A549 (cell line): Measurements from ENCODE around the gene SLC38A10. TPM values are rescaled to one million over a fixed set of nuclear protein-coding genes. Genes with fewer than 3 reads are reported as not detected.

Experiments used
- ATAC-seq, 2 experiments: fragments of 200-7000 bp in 1 of 2; fragments of >200 bp in 1 of 2; cut with Nextera tagmentation in 1 of 2; cut with Tn5 transposase in 1 of 2; 3 replicates each; pipeline versions ENCODE4 v1.8.0 to v1.9.1; 2018 to 2020; ENCODE audit warnings: mild to moderate bottlenecking in 1 of 2, moderate library complexity in 1 of 2
- CTCF ChIA-PET: fragments of 300-600 bp; sonication (Branson Sonifier 250); formaldehyde crosslinking; extraction: SDS; loops from one replicate; lab custom pipeline; 2021; ENCODE audit warnings: antibody characterized with exemption, inconsistent platforms; lab: Yijun Ruan, JAX
- POLR2A ChIA-PET: fragments of 350-600 bp; formaldehyde crosslinking; extraction: SDS; loops from one replicate; lab custom pipeline; 2021; ENCODE audit warnings: antibody characterized with exemption, inconsistent platforms; lab: Yijun Ruan, JAX
- DNase-seq, 2 experiments: peaks; one replicate each; pipeline versions ENCODE4 v3.0.0 to v3.0.0-alpha.2; 2011 to 2016; ENCODE audit warnings: low read depth in 1 of 2, low spot score in 1 of 2
- FAIRE-seq: peaks from 2 replicates; lab custom pipeline; 2011; peaks lifted over from hg19 to GRCh38; lab: Jason Lieb, UNC
- H3K27ac ChIP-seq, 2 experiments: fragments of >200 bp; sonication (Bioruptor Twin); formaldehyde crosslinking; 3 replicates each; pipeline ENCODE4 v1.5.1; 2016 to 2017
- H3K4me1 ChIP-seq: fragments of >200 bp; sonication (Bioruptor Twin); formaldehyde crosslinking; 3 replicates; pipeline ENCODE4 v1.6.1; 2016
- H3K4me2 ChIP-seq: fragments of >200 bp; sonication (Bioruptor Twin); formaldehyde crosslinking; 3 replicates; pipeline ENCODE4 v1.6.1; 2016
- H3K4me3 ChIP-seq: fragments of >200 bp; sonication (Bioruptor Twin); formaldehyde crosslinking; 3 replicates; pipeline ENCODE4 v1.5.1; 2016
- H3K9me3 ChIP-seq: fragments of >200 bp; sonication (Bioruptor Twin); formaldehyde crosslinking; 3 replicates; pipeline ENCODE4 v1.6.1; 2016
- CBX8 ChIP-seq: fragments of 200-600 bp; sonication (generic); IDR thresholded peaks from 2 replicates; pipeline ENCODE4 v1.6.1; 2016
- CHD2 ChIP-seq: fragments of 150-350 bp; IDR thresholded peaks from 2 replicates; pipeline ENCODE4 v1.6.1; 2014; ENCODE audit warnings: low read length; ENCODE audit not compliant: partially characterized antibody
- EP300 ChIP-seq, 2 experiments: fragments of >200 bp; sonication (Bioruptor Twin); formaldehyde crosslinking; IDR thresholded peaks; 2 replicates in 1 of 2; 3 replicates in 1 of 2; pipeline ENCODE4 v1.6.1; 2016 to 2017
- ESRRA ChIP-seq: fragments of 150-350 bp; IDR thresholded peaks from 2 replicates; pipeline ENCODE4 v1.6.1; 2014; ENCODE audit warnings: mild to moderate bottlenecking, low read length, borderline replicate concordance
- FOSB ChIP-seq: fragments of 250-450 bp; sonication (Bioruptor Pico); IDR thresholded peaks from 2 replicates; pipeline ENCODE4 v1.5.0; 2020; ENCODE audit warnings: mild to moderate bottlenecking, moderate library complexity
- HEYL ChIP-seq: fragments of 250-450 bp; sonication (Bioruptor Pico); IDR thresholded peaks from 2 replicates; pipeline ENCODE4 v1.8.0; 2021; ENCODE audit warnings: mild to moderate bottlenecking, moderate library complexity
- JUN ChIP-seq, 2 experiments: fragments of >200 bp; sonication (Bioruptor Twin); formaldehyde crosslinking; IDR thresholded peaks; 2 replicates in 1 of 2; 3 replicates in 1 of 2; pipeline ENCODE4 v1.6.1; 2016 to 2017
- MYC ChIP-seq: IDR thresholded peaks from 2 replicates; pipeline ENCODE4 v1.6.1; 2012; ENCODE audit warnings: mild to moderate bottlenecking, inconsistent platforms, low read length, improper control_type of control experiment, borderline replicate concordance
- NR3C1 ChIP-seq: fragments of >200 bp; sonication (Bioruptor Twin); formaldehyde crosslinking; IDR thresholded peaks from 3 replicates; pipeline ENCODE4 v1.6.1; 2017
- PBX3 ChIP-seq: IDR thresholded peaks from 2 replicates; pipeline ENCODE4 v1.6.1; 2012
- POLR2A ChIP-seq: IDR thresholded peaks from 2 replicates; pipeline ENCODE4 v1.6.1; 2012; ENCODE audit warnings: mild to moderate bottlenecking, low read length
- POLR2AphosphoS2 ChIP-seq: conservative IDR thresholded peaks from 2 replicates; pipeline ENCODE4 v1.6.1; 2012; ENCODE audit warnings: low read length, improper control_type of control experiment, inconsistent platforms
- REST ChIP-seq: fragments of 200-600 bp; sonication (generic); IDR thresholded peaks from 2 replicates; pipeline ENCODE4 v1.6.1; 2016; ENCODE audit warnings: antibody characterized with exemption, mild to moderate bottlenecking, moderate library complexity
- RFX5 ChIP-seq: fragments of 450-650 bp; IDR thresholded peaks from 2 replicates; pipeline ENCODE4 v1.7.1; 2014; ENCODE audit warnings: antibody characterized with exemption, mild to moderate bottlenecking, moderate library complexity
- SMC3 ChIP-seq: fragments of >200 bp; sonication (Bioruptor Twin); formaldehyde crosslinking; IDR thresholded peaks from 3 replicates; pipeline ENCODE4 v1.6.1; 2018; ENCODE audit warnings: inconsistent platforms
- SREBF2 ChIP-seq: fragments of 450-650 bp; IDR thresholded peaks from 2 replicates; pipeline ENCODE4 v1.6.1; 2014; ENCODE audit warnings: mild to moderate bottlenecking, moderate library complexity
- ZC3H11A ChIP-seq: fragments of 450-650 bp; IDR thresholded peaks from 2 replicates; pipeline ENCODE4 v1.6.1; 2014; ENCODE audit warnings: antibody characterized with exemption, mild to moderate bottlenecking
- ZSCAN20 ChIP-seq: fragments of 250-450 bp; sonication (Bioruptor Pico); IDR thresholded peaks from 2 replicates; pipeline ENCODE4 v1.8.0; 2022; ENCODE audit warnings: mild to moderate bottlenecking, moderate library complexity
- WGBS: methylation state at CpG from one replicate; pipeline ENCODE4 v1.1.6; 2017; ENCODE audit errors: missing lambda C conversion rate; 5-methylcytosine and 5-hydroxymethylcytosine counted together
- polyA plus RNA-seq, 4 experiments: library from polyadenylated mRNA; depleted of rRNA in 3 of 4; stranded (reverse); fragments of >200 nt; fragmentation: RNase III in 1 of 4; extraction: RNeasy Plus Mini Kit Qiagen cat#74134 plus additional on column Dnase treatment in 1 of 4; gene quantifications; 2 replicates in 3 of 4; 3 replicates in 1 of 4; pipeline ENCODE4 v1.2.3, GENCODE V29; 2011 to 2017
- TF ChIP-seq, protein P1 (sequence below): IDR thresholded peaks from 2 replicates; pipeline ENCODE4 v1.6.1; 2012; ENCODE audit warnings: low read depth, borderline replicate concordance
- TF ChIP-seq, protein P2 (sequence below): fragments of >200 bp; sonication (Bioruptor Twin); formaldehyde crosslinking; IDR thresholded peaks from 3 replicates; pipeline ENCODE4 v1.5.1; 2016
- TF ChIP-seq, protein P3 (sequence below): IDR thresholded peaks from 2 replicates; pipeline ENCODE4 v1.6.1; 2012
- TF ChIP-seq, protein P4 (sequence below): fragments of 150-350 bp; IDR thresholded peaks from 2 replicates; pipeline ENCODE4 v1.6.1; 2014; ENCODE audit warnings: low read depth, mild to moderate bottlenecking, low read length

SLC38A10 gene
- polyA plus RNA-seq, 2 of the 4 experiments (the other 2 are of a cell fraction), result 35.8 to 67.4 TPM

DNA sequence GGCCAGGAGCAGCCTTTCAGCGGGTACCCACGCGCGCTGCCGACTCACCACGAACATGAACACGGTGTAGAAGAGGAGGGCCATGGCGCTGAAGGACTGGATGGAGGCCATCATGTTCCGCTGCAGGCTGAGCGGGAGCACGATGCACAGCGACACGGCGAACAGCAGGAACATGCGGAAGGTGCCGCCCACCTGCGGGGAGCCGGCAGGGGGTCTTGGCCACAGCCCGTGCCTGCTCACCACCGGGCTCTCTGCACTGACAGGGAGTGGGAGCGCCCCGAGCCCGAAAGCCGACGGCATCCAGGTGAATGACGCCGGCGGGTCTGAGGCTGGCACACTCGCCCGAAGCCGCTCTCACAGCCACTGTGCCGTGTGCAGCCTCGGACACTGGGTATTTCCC is 13.0 kb downstream of the SLC38A10 start:
- no peaks in the 10 kb centered on the region for H3K9me3 ChIP-seq
- H3K4me2 ChIP-seq, result no peak overlapping the region
- H3K27ac ChIP-seq, result no peak overlapping the region
- FAIRE-seq (no peak), ATAC-seq (no peak), DNase-seq (no peak)
- 97% methylated on average over 33 of the region's 33 CpGs for WGBS
- TF ChIP-seq, protein P1, sequence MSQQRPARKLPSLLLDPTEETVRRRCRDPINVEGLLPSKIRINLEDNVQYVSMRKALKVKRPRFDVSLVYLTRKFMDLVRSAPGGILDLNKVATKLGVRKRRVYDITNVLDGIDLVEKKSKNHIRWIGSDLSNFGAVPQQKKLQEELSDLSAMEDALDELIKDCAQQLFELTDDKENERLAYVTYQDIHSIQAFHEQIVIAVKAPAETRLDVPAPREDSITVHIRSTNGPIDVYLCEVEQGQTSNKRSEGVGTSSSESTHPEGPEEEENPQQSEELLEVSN, result no peak
- TF ChIP-seq, protein P2, sequence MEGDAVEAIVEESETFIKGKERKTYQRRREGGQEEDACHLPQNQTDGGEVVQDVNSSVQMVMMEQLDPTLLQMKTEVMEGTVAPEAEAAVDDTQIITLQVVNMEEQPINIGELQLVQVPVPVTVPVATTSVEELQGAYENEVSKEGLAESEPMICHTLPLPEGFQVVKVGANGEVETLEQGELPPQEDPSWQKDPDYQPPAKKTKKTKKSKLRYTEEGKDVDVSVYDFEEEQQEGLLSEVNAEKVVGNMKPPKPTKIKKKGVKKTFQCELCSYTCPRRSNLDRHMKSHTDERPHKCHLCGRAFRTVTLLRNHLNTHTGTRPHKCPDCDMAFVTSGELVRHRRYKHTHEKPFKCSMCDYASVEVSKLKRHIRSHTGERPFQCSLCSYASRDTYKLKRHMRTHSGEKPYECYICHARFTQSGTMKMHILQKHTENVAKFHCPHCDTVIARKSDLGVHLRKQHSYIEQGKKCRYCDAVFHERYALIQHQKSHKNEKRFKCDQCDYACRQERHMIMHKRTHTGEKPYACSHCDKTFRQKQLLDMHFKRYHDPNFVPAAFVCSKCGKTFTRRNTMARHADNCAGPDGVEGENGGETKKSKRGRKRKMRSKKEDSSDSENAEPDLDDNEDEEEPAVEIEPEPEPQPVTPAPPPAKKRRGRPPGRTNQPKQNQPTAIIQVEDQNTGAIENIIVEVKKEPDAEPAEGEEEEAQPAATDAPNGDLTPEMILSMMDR, result no peak
- no peak for TF ChIP-seq CBX8
- no peak for TF ChIP-seq SREBF2
- TF ChIP-seq CHD2, result no peak
- no peak for TF ChIP-seq POLR2AphosphoS2
- TF ChIP-seq HEYL, result no peak
- TF ChIP-seq, protein P3, sequence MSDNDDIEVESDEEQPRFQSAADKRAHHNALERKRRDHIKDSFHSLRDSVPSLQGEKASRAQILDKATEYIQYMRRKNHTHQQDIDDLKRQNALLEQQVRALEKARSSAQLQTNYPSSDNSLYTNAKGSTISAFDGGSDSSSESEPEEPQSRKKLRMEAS, result no peak
- no peak for TF ChIP-seq NR3C1
- TF ChIP-seq RFX5, result no peak
- TF ChIP-seq EP300 (IDR thresholded peaks at IDR 0.05), result no peak
- no peak for TF ChIP-seq JUN (IDR thresholded peaks at IDR 0.05)
- no peak for TF ChIP-seq PBX3
- TF ChIP-seq ZSCAN20 (CRISPR knock-in tag), result no peak
- POLR2A ChIA-PET, result no interaction called here
- H3K4me3 ChIP-seq, result no peak overlapping the region
- H3K4me1 ChIP-seq, result no peaks in the 10 kb centered on the region
- CTCF ChIA-PET, result interaction anchor here (0.7 to 15.4 kb wide), 4 partner anchors 9 to 319 kb away, joined by 3 to 129 read pairs (median 12); no protein-coding TSS in a partner anchor

DNA sequence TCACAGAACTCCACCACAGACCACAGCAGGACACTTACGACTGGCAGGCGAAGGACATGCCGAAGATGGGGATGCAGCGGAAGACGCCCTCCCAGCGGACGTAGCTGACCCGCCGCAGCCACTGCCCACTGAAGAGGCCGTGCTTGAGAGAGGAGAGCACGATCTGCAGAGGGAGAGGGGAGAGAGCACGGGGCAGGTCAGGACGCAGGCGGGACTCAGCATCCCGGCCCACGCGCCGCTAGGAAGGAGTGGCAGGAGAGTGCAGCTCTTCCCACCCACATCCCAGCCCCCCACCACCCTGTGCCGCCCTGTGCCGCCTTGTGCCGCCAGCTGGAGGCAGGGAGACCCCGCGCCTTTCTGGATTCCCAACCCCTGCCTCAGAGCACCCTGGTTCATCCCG is 14.5 kb downstream of the SLC38A10 start:
- Histone ChIP-seq H3K27ac (no peak overlapping the region), H3K4me2 (no peak overlapping the region), H3K9me3 (no peaks in the 10 kb centered on the region), H3K4me3 (no peak overlapping the region), H3K4me1 (no peaks in the 10 kb centered on the region)
- DNase-seq (no peak), FAIRE-seq (no peak), ATAC-seq (no peak)
- TF ChIP-seq ESRRA (no peak), POLR2A (no peak), ZC3H11A (no peak), REST (no peak), ZSCAN20 (CRISPR knock-in tag) (no peak), SMC3 (no peak), FOSB (CRISPR knock-in tag) (no peak), MYC (no peak)
- TF ChIP-seq, protein P4, sequence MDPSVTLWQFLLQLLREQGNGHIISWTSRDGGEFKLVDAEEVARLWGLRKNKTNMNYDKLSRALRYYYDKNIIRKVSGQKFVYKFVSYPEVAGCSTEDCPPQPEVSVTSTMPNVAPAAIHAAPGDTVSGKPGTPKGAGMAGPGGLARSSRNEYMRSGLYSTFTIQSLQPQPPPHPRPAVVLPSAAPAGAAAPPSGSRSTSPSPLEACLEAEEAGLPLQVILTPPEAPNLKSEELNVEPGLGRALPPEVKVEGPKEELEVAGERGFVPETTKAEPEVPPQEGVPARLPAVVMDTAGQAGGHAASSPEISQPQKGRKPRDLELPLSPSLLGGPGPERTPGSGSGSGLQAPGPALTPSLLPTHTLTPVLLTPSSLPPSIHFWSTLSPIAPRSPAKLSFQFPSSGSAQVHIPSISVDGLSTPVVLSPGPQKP, result no peak
- POLR2A ChIA-PET, result interaction anchor here (0.8 kb wide), 1 partner anchor 15 kb away, joined by 3 read pairs; the partner anchor contains the start of gene SLC38A10
- 92% methylated on average over 21 of the region's 24 CpGs for WGBS
- CTCF ChIA-PET, result interaction anchor here (1.1 to 15.4 kb wide), 4 partner anchors 11 to 28 kb away, joined by 3 to 129 read pairs (median 12); no protein-coding TSS in a partner anchor
